HG03469 (cell line): ENCODE measurements around the gene EEF2.

Experiments
- ATAC-seq: cut with Tn5 transposase; IDR thresholded peaks from one replicate; pipeline ENCODE4 v1.9.1; 2021; ENCODE audit warnings: mild to moderate bottlenecking, moderate library complexity, moderate number of reproducible peaks; ENCODE audit not compliant: unreplicated experiment

Gene EEF2

DNA sequence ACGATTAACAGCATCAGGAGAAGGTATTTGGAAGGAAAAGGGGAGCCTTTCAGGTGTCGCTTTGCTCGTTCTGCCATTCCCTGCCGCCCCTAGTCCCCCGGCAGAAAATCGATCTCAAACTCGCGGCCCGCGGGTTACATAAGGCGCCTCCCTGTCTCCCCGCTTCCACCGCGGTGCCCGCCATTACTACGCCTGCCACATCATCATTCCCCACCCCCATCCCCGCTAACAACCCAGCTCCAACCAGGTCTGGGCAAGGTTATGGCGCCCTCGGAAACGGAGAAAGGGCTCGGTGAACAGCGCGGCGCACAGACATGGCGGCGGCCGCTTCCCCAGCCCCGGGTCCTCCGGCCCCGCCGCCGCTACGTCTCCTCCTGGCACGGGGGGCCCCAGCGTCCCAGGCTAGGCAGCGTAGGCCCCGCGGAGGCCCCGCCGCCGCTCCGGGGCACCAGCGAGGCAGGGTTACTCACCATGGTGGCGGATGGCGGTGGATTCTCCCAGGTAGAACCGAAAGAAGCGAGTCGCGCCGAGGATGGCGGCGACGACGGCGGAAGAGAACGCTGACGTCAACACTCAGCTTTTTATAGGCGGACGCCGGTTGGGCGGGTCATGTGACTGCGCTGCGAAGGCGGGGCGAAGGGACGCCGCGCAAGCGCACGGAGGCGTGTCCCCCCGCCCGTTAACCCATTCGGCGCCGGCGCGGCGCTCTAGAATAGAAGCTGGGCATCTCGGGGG, at the start of gene EEF2:
Gene EEF2, minus strand, starts transcription at position 556 of the 735 bp plus-strand sequence. Its CDS starts 83 bp downstream, at position 473.
- ATAC-seq, result no peak

DNA sequence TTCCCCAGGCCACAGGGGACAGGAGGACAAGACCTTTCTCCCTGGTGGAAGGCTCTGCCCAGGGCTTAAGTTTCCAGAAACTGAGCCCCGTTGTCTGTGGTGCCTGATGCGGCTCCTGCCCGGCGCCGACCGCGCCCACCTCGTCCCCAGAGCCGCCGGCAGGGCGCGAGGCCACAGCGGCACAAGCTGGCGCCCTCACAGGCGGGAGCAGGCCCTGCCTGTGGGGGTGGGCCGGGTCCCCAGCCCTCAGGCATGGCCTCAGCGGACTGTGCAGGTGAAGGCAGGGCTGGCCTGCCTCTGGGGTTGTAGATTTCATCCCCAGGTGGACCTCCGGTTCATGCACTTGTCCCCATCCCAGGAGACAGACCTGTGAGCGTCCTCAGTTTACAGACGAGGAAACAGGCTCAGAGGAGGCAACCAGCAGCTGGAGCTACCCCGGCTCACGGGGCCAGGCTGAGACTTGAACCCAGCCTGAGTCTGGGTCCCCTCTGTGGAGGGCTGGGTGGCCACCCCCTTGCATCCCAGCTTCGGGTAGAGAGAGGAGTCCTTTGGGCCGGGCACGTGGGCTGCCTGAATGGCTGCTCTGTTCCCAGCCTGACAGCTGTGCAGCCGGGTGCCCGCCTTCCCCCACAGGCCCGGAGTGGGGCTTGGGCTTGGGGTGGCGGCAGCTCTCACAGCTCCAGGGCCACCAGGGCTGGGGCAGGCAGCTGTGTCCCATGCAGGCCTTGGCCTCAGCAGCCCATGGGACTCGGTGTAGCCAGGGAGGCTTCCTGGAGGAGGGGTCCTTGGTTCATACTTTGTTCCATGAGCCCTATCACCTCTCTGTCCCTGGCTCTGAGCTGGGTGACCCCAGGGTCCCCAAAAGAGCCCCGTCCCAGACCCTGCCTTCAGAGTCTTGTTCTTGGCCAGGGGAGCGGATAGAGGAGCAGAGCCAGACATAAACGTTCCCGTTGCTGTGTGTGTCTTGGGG, 49.1 kb upstream of the EEF2 start:
- ATAC-seq, result no peak

DNA sequence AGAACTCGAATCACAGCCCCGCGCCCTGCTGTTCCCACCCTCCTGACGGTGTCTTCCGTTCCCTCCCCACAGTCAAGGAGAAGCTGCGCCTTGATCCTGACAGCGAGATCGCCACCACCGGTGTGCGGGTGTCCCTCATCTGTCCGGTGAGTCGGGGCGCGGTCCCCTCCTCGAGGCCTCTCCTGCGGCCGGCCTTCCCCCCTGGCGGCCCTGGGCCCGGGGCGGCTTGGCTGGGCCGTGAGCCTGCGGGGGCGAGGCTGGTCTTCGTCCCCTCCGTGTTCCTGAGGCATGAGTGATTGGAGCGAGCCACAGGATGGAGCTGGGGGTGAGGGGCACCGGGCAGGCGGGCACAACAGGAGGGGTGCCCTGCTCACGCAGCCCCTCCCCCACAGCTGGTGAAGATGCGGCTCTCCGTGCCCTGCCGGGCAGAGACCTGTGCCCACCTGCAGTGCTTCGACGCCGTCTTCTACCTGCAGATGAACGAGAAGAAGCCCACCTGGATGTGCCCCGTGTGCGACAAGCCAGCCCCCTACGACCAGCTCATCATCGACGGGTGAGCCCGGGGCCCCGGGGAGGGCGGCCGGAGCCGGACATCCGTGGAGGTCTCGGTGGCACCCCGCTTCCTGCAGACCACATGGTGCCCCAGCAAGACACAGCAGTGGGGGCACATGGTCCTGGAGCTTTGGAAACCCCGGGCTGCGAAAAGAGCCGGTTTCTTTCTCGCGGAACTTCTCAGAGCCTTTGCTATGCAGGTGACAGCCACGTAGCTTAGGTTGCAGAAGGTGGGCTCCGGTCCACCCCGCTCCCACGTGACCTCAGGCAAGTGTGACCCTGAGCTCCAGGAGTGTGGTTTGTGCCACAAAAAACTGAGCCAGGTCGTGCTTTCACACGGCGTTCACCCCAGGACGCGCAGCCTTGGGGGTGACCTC, 48.0 kb upstream of the EEF2 start:
- ATAC-seq, result no peak

DNA sequence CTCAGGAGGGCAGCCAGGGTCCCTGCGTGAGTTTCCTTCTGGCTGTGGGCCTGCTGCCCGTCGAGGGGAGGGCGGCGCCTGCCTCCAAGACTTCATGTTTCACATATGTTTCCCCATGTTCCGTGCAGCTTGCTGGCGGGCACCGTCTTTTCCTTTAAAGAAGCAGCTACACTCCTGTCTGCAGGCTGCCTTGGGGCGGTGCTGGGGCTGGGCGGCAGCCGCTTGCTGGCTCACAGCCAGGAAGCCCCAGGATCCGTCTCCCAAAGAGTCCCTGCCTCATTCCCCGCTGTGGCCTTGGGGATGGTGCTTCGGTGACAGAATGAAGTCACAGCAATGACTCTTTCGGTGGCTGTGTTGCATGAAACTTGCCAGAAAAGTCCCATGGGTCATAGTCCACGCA, 47.2 kb upstream of the EEF2 start:
- no peak for ATAC-seq

DNA sequence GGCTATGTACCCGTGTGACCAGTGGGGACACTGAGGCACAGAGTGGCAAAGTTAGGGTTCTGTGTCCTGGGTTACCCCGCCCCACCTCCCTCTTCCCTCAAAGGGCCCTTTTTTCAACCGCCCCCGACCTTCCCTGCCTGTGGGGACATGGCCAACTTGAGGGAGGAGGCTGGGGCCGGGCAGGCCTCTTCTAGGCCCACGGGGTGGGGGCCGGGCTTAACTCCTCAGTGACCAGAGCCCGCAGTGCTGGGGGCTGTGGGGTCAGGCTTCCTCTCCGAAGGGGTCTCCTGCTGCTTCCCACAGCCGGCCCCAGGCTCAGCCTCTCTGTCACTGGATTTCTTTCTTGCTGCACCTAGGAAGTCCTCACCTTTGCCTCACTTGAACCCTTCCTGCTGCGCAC, 46.2 kb upstream of the EEF2 start:
- no peak for ATAC-seq

DNA sequence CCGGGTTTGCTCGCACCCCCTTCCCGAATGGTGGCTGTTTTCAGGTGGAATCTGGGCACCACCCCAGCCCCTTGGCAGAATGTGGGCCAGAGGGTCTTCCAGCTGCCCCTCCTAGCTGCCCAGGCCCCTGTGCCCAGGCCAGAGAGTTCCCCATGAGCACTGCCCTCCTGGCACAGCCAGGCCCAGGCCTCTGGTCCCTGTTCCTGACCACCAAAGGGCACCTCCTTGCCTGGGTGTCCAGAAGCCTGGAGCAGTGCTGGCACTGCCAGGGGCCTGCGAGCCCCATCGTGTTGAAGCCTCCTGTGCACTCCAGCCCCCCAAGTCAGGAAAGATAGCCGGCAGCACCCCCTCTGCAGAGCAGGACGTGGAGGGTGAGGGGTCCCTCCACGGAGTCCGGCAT, 45.7 kb upstream of the EEF2 start:
- no peak for ATAC-seq

DNA sequence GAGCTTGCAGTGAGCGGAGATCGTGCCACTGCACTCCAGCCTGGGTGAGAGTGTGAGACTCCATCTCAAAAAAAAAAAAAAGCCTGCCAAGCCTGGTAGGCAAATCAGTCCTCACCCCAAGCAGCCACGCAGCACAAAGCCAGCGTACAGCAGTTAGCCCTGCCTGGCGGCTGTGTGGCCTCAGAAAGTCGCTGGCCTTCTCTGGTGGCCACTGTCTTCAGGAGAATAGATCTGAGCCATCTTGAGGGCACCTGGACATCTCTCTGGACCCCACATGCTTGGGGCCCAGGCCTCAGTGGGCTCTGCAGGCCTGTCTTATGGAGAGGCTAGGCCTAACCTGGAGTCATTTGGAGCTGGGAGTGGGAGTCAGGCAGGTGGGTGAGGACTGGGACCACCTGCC, 45.3 kb upstream of the EEF2 start:
- no peak for ATAC-seq

DNA sequence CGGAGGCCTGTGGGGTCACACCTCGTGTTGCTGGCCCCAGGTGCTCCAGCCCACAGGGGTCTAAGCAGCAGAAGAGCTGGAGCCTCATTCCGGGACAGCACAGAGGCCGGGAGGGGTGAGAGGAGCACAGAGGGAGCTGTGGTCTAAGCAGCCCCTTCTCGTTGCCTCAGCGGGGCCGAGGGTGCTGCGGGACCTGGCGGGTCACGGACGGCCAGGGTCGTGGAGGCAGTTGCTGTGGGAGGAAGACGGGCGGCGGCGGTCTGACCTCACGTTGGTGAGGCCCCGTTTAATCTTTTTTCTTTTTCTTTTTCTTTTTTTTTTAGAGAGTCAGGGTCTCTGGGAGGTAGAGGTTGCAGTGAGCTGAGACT, 44.0 kb upstream of the EEF2 start:
- ATAC-seq, result no peak

DNA sequence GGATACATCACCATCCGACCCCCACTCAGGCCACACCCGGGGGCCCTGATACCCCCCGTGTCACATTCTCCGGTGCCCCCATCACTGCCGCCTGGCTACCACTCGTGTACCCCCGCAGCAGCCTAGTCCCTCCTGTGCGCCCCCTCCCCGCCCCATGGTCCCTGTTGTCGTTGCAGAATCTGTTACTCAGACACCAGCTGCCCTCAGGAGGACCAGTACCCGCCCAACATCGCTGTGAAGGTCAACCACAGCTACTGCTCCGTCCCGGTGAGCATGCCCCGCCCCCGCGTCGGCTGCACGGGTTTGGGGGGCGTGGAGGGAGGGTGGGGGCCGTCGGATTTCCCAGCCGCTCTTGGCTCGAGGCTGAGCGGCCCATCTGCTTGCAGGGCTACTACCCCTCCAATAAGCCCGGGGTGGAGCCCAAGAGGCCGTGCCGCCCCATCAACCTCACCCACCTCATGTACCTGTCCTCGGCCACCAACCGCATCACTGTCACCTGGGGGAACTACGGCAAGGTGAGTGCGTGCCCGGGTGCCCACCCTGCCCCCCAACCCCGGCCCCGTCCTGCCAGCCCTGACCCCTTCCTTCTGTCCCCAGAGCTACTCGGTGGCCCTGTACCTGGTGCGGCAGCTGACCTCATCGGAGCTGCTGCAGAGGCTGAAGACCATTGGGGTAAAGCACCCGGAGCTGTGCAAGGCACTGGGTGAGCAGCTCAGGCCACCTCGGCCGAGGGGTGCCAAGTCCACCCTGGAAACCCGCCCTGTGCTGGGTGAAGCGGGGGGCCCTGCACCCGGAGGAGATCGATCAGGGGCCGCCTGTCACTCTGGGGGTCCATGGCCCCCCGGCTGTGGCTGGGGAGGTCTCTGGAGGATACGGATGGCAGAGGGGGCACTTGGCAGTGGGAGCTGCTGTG, 43.3 kb upstream of the EEF2 start:
- no peak for ATAC-seq

DNA sequence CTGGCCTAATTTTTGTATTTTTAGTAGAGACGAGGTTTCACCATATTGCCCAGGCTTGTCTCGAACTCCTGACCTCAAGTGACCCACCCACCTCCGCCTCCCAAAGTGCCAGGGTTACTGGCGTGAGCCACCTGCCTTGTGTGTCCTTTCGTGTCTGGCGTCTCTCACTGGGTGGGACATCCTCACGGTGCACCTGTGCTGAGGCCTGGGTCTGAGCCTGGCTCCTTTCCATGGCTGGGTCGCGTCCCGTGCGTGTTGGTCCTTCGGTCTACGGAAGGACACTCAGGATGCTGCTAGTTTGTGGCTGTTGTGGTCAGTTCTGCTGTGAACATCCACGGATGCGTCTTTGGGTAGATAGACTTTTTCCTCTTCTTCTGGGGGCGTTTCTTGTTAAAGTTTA, 41.9 kb upstream of the EEF2 start:
- no peak for ATAC-seq

DNA sequence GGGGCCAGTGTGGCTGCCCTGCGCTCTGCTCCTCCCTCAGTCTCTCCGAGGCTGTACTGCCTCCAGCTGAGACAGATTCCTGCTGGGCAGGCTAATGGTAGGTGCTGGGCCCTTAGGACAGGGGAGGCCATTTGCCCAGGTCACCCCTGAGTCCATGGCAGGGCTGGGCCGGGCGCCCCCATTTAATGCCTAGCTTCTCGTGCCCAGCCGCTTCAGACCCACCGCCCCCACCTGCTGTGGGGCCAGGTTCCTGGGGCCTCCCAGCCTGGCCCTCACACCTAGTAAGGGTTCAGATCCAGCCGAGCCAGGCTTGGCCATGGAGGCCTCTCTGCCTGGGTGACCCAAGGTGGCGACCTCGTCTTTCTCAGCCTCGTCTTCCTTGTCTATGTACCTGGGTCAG, 40.1 kb upstream of the EEF2 start:
- no peak for ATAC-seq

DNA sequence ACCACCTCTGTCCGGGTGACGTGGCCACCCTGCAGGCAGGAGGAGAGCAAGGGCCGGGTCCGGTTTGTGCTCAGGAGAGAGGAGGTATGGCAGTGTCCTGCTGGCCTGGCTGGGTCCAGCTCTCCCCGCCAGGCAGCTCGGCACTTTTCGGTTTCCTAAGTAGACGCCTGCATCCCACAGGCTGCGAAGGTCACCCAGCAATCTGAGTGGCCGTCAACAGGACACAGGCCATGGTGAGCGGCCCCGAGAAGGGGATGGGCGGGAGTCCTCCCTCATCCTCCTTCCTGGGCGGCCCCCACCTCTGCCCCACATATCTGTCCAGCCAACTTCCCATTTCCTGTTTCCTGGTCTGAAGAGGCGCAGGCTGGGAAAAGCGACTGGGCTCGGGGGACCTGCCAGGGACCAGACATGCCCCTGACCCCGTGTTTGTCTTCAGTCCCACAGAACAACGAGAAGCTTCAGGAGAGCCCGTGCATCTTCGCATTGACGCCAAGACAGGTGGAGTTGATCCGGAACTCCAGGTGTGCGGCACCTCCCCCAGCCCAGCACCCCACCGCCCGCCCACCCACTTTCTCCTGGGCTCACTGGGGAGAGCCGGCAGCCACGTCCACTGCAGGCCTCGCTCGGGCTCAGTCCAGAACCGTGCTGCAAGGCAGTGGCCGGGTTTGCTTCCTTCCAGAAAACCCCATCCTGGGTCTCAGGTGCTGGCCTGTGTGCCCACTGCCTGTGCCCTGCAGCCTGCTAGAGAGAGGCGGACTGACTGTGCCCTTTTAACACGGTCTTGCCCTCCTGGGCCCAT, 38.5 kb upstream of the EEF2 start:
- ATAC-seq, result no peak

DNA sequence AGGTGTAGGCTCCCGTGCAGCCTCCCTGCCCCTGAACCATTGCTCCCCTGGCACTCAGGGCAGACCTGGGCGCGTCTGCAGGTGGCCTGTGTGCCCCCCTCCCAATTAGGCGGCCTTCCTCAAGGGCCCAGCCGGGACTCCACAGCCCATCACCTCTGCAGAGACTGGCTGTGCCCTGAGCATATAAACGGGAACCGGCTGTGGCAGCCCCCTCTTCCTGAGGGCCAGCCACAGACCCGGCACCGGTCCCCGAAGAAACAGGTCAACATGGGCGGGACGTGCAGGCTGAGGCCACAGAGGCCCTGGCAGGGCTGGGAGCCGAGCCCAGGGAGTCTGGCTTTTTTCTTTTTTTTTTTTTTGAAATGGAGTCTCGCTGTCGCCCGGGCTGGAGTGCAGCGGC, 34.3 kb upstream of the EEF2 start:
- no peak for ATAC-seq

DNA sequence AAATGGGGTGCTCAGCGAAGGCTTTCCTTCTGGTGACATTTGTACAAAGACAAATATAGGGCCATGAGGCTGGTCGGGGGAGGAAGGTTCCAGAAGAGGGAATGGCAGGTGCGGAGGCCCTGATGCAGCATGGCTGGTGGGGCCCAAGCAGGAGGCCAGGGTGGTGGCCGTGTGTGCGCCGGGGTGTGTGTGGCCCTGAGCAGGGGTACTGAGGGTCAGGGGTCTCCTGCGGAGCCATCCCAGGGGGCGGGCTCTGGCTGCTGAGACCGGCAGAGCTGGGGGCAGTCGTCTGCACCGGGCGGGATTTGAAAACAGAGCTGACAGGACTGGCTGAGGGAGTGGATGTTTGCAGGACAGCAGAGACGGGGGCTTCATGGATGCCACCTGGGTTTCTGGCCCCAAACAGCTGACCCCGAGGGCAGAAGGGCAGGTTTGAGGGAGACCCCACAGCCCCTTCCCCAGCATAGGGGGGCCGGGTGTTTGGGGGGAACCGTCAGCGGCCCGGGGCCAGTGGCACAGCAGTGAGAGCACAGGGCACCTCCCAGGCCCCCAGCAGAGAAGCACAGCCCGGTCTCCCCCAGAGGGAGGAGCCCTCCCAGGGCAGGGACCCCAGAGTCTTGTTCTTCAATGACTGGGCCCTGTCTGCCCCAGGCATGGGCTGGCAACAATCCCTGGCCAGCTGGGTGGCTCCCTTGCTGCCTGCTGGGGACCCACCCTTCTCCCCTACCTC, 33.7 kb upstream of the EEF2 start:
- no peak for ATAC-seq

DNA sequence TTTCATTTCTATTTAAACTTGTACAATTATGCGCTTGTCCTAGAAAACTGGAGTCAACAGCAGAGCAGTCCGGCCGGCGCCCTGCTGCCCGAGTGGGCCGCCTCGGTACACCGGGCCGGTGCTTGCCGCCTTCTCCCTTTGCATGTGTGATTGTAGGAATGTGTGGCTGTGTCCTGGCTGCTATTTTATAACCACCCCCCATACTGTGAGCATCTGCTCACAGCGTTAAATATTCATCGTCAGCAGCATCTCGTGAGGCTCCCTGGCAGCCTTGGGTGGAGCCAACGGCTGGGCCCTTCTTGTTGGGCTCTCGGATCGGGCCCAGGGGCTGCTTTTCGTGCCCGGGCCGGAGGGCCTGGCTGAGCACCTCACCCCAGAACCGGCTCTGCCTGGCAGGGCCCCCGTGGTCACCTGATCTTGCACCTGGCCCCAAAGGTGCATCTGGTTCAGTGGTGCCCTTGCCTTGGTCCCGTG, 32.9 kb upstream of the EEF2 start:
- ATAC-seq, result no peak

DNA sequence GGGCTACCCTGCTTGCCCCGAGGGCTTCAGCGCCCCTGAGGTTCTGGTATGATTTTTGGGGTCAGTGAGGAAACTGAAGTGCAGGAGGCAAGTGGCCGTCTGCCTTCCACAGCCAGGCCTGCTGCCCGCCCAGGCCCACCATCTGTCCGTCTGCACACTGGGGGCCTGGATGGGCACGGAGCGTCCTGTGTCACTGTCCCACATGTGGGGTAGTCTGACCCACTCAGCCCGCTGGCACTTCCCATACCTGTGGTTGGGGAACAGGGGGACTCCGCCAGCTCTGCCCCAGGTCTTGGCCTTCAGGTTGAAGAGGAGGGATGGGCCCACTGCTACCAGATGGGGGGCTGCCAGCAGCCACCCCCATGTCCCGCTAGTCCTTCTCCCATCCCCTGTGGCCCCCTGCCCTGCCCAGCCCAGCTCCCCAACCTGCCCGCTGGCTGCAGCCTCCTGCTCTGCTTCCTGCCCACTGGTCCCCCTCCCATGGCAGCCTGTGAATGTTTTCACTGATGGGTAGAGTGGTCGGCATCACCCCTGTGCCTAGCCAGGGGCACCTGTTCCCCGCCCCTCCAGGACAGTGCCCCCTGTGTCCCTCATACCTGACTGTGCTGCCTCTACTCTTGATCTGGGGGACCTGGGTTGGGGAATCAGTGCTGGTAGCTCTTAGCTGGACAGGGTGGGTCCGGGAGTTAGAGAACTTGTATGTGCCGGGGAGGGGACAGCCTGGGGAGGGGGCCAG, 31.8 kb upstream of the EEF2 start:
- ATAC-seq, result no peak

DNA sequence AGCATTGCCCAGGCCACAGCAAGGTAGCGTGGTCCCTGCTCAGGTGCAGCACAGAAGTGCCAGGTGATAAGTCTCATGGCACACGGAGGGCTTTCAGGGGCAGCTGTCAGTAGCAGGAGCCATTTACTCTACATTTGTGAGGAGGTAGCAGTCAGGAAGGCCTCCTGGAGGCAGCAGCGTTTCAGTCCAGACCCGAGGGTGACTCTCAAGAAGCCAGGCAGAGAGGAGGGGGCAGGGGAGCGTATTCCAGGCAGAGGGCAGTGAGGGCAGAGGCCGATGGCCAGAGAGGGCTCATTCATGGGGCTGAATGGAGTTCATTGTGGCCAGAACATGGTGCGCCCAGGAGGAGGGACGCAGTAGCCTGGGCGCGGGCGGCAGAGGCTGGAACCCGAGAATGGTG, 31.2 kb upstream of the EEF2 start:
- no peak for ATAC-seq
